Keratinocyte (primary cell): ENCODE data around the gene MMP28.

Source experiments
- CTCF ChIP-seq, 3 experiments: IDR thresholded peaks in 1 of 3; conservative IDR thresholded peaks in 1 of 3; optimal IDR thresholded peaks in 1 of 3; 2 replicates in 2 of 3; 3 replicates in 1 of 3; pipeline versions ENCODE3 to v1.5.1; 2011; ENCODE audit warnings: low read length in 3 of 3, mild to moderate bottlenecking in 3 of 3, moderate library complexity in 2 of 3, control low read depth in 1 of 3, inconsistent platforms in 1 of 3; ENCODE audit not compliant: insufficient read depth in 2 of 3; ENCODE audit errors: extremely low read depth in 1 of 3
- EZH2 ChIP-seq: IDR thresholded peaks from one replicate; pipeline ENCODE4 v1.6.1; 2012; ENCODE audit warnings: inconsistent platforms, mild to moderate bottlenecking, low read length, moderate library complexity

- no peak for TF ChIP-seq CTCF (optimal IDR thresholded peaks at IDR 0.05 in 1 of 3, IDR thresholded peaks at IDR 0.05 in 1 of 3, conservative IDR thresholded peaks at IDR 0.05 in 1 of 3; ENCODE audit: extremely low read depth in 1 of 3, insufficient read depth in 2 of 3, low read length in 3 of 3)
- TF ChIP-seq EZH2: no peak
Observed at GRCh38 chr17:35745749-35746320, 49.6 kb downstream of the MMP28 start.
